Liver (tissue), 9 donors: Measurements from ENCODE around the gene NUBPL. TPM values are rescaled to one million over a fixed set of nuclear protein-coding genes. Genes with fewer than 3 reads are reported as not detected.

Experiments used
- DNase-seq: peaks from one replicate; pipeline ENCODE4 v3.0.0-alpha.2; 2017; ENCODE audit warnings: low spot score
- H3K27ac ChIP-seq, 2 donors: one replicate each; pipeline ENCODE4 v1.7.0; 2013; ENCODE audit warnings: inconsistent platforms in 2 of 2, low read length in 2 of 2, control low read depth in 1 of 2, low read depth in 1 of 2, mild to moderate bottlenecking in 1 of 2
- H3K27me3 ChIP-seq, 4 donors: one replicate each; pipeline versions ENCODE4 v1.6.1 to v1.7.0; 2013; ENCODE audit warnings: low read length in 3 of 4, inconsistent platforms in 1 of 4, mild to moderate bottlenecking in 1 of 4, moderate library complexity in 1 of 4; ENCODE audit not compliant: control insufficient read depth in 4 of 4, insufficient read depth in 4 of 4
- H3K36me3 ChIP-seq, 4 donors: one replicate each; pipeline versions ENCODE4 v1.6.1 to v1.7.0; 2013; ENCODE audit warnings: low read length in 3 of 4, mild to moderate bottlenecking in 3 of 4, low read depth in 1 of 4, moderate library complexity in 1 of 4; ENCODE audit not compliant: control insufficient read depth in 4 of 4, insufficient read depth in 3 of 4
- H3K4me1 ChIP-seq, 4 donors: one replicate each; pipeline versions ENCODE4 v1.6.1 to v1.7.0; 2013; ENCODE audit warnings: low read length in 3 of 4, mild to moderate bottlenecking in 3 of 4, moderate library complexity in 1 of 4; ENCODE audit not compliant: control insufficient read depth in 4 of 4, insufficient read depth in 4 of 4
- H3K4me3 ChIP-seq, 3 donors: one replicate each; pipeline versions ENCODE4 v1.6.1 to v1.7.0; 2013; ENCODE audit warnings: low read length in 3 of 3, control low read depth in 1 of 3, low read depth in 1 of 3, mild to moderate bottlenecking in 1 of 3
- H3K9ac ChIP-seq, 2 donors: one replicate each; pipeline ENCODE4 v1.7.0; 2013; ENCODE audit warnings: low read length in 2 of 2, mild to moderate bottlenecking in 2 of 2, moderate library complexity in 2 of 2, control low read depth in 1 of 2, low read depth in 1 of 2
- H3K9me3 ChIP-seq, 4 donors: one replicate each; pipeline versions ENCODE4 v1.6.1 to v1.7.0; 2013; ENCODE audit warnings: low read length in 3 of 4; ENCODE audit not compliant: control insufficient read depth in 4 of 4
- EGR1 ChIP-seq, 2 donors: IDR thresholded peaks; 2 replicates each; pipeline ENCODE4 v1.6.1; 2016 to 2018; ENCODE audit warnings: antibody characterized with exemption in 2 of 2, low read depth in 2 of 2
- FOXA2 ChIP-seq: IDR thresholded peaks from 2 replicates; pipeline ENCODE4 v1.6.1; 2016; ENCODE audit warnings: antibody characterized with exemption
- GABPA ChIP-seq, 2 donors: IDR thresholded peaks in 1 of 2; conservative IDR thresholded peaks in 1 of 2; 2 replicates each; pipeline ENCODE4 v1.6.1; 2016; ENCODE audit warnings: antibody characterized with exemption in 2 of 2, mild to moderate bottlenecking in 1 of 2, moderate library complexity in 1 of 2
- HNF4A ChIP-seq, 2 donors: conservative IDR thresholded peaks; 2 replicates each; pipeline ENCODE4 v1.6.1; 2016; ENCODE audit warnings: antibody characterized with exemption in 2 of 2, mild to moderate bottlenecking in 2 of 2
- JUND ChIP-seq, 2 donors: IDR thresholded peaks; 2 replicates each; pipeline ENCODE4 v1.6.1; 2016; ENCODE audit warnings: antibody characterized with exemption in 2 of 2
- NR2F2 ChIP-seq: IDR thresholded peaks from 2 replicates; pipeline ENCODE4 v1.6.1; 2016; ENCODE audit warnings: antibody characterized with exemption
- RAD21 ChIP-seq, 2 donors: IDR thresholded peaks; 2 replicates each; pipeline ENCODE4 v1.6.1; 2016; ENCODE audit warnings: antibody characterized with exemption in 2 of 2, mild to moderate bottlenecking in 2 of 2
- RXRA ChIP-seq, 2 donors: IDR thresholded peaks; 2 replicates each; pipeline ENCODE4 v1.6.1; 2017 to 2018; ENCODE audit warnings: antibody characterized with exemption in 2 of 2, mild to moderate bottlenecking in 1 of 2
- SP1 ChIP-seq: IDR thresholded peaks from 2 replicates; pipeline ENCODE4 v1.6.1; 2018; ENCODE audit warnings: antibody characterized with exemption, mild to moderate bottlenecking
- TAF1 ChIP-seq: conservative IDR thresholded peaks from 2 replicates; pipeline ENCODE4 v1.6.1; 2016; ENCODE audit warnings: antibody characterized with exemption, mild to moderate bottlenecking
- YY1 ChIP-seq: IDR thresholded peaks from 2 replicates; pipeline ENCODE4 v1.6.1; 2016; ENCODE audit warnings: antibody characterized with exemption, mild to moderate bottlenecking
- WGBS: extraction: QIAGEN DNeasy Blood & Tissue Kit; methylation state at CpG from one replicate; pipeline ENCODE4 v1.1.7; 2013; 5-methylcytosine and 5-hydroxymethylcytosine counted together
- polyA plus RNA-seq, 2 donors: library from polyadenylated mRNA; stranded (reverse) in 1 of 2; unstranded in 1 of 2; fragments of 200-250 nt in 1 of 2; fragments of >200 nt in 1 of 2; fragmentation: Nextera tagmentation in 1 of 2; extraction: Ambion mirVana in 1 of 2; gene quantifications; one replicate each; pipeline versions ENCODE4 v1.2.1 to v1.2.3, GENCODE V29; 2013 to 2015
- total RNA-seq, 2 donors: library from RNA; depleted of rRNA; stranded (reverse); fragments of >200 nt; gene quantifications; one replicate each; pipeline ENCODE4 v1.2.3, GENCODE V29; 2014
- TF ChIP-seq, protein P1 (sequence below): IDR thresholded peaks from 2 replicates; pipeline ENCODE4 v1.6.1; 2016; ENCODE audit warnings: antibody characterized with exemption, mild to moderate bottlenecking
- TF ChIP-seq, protein P2 (sequence below): fragments of 150-350 bp; IDR thresholded peaks from 2 replicates; pipeline ENCODE4 v1.5.1; 2017; ENCODE audit warnings: improper control_type of control experiment, low read depth, low read length; ENCODE audit not compliant: missing input control
- TF ChIP-seq, protein P3 (sequence below): IDR thresholded peaks from 2 replicates; pipeline ENCODE4 v1.6.1; 2016; ENCODE audit warnings: antibody characterized with exemption
- TF ChIP-seq, protein P4 (sequence below): IDR thresholded peaks from 2 replicates; pipeline ENCODE4 v1.6.1; 2016; ENCODE audit warnings: antibody characterized with exemption
- donor health status: healthy.
- donor health status: healthy.
- donor health status: healthy.
- donor health status: healthy.
- donor health status: healthy.

The NUBPL gene
- total and polyA plus RNA-seq, 4 donors: 4.2 to 9.3 (median 6.7) TPM

DNA sequence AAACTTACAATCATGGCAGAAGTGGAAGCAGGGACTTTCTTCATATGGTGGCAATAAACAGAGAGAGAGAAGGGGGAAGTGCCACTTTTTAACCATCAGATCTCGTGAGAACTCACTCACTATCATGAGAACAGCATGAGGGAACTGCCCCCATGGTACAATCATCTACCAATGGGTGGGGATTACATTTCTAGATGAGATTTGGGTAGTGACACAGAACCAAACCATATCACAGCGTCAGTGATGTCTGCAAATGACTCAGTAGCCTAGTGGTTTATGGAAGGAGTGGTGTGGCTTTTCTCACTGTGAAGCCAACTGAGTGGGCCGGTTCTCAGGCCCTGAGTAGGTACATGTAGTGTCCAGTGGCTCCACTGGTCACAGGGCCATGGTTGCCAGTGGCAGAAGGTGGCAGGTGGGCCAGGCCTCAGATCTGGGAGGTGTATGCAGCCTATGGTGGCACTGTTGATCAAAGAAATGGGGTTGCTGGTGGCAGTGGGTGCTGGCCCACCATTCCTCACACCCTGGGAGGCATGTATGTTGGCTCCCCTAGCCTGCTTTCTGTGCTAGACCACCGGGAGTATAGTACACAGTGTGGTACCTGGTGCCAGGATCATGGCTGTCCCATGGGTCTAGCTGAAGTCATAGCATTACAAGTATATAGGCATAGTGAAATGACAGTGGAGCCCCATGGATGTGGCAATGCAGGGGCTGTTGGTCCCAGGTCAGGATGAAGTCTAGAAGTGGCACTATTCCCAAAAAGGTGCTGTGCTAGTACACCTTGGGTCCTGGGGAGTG, 191.9 kb downstream of the NUBPL start:
- Histone ChIP-seq H3K9me3 (peaks cover 0 to 2% (median under 1%) of the 10 kb centered on the region in 4 donors), H3K27me3 (no peaks in the 10 kb centered on the region), H3K4me1 (no peaks in the 10 kb centered on the region), H3K36me3 (no peaks in the 10 kb centered on the region), H3K4me3 (no peak overlapping the region), H3K27ac (no peak overlapping the region), H3K9ac (no peak overlapping the region)
- DNase-seq: no peak
- no peak for TF ChIP-seq JUND (IDR thresholded peaks at IDR 0.05)
- no peak for TF ChIP-seq RXRA (IDR thresholded peaks at IDR 0.05)
- TF ChIP-seq, protein P1, sequence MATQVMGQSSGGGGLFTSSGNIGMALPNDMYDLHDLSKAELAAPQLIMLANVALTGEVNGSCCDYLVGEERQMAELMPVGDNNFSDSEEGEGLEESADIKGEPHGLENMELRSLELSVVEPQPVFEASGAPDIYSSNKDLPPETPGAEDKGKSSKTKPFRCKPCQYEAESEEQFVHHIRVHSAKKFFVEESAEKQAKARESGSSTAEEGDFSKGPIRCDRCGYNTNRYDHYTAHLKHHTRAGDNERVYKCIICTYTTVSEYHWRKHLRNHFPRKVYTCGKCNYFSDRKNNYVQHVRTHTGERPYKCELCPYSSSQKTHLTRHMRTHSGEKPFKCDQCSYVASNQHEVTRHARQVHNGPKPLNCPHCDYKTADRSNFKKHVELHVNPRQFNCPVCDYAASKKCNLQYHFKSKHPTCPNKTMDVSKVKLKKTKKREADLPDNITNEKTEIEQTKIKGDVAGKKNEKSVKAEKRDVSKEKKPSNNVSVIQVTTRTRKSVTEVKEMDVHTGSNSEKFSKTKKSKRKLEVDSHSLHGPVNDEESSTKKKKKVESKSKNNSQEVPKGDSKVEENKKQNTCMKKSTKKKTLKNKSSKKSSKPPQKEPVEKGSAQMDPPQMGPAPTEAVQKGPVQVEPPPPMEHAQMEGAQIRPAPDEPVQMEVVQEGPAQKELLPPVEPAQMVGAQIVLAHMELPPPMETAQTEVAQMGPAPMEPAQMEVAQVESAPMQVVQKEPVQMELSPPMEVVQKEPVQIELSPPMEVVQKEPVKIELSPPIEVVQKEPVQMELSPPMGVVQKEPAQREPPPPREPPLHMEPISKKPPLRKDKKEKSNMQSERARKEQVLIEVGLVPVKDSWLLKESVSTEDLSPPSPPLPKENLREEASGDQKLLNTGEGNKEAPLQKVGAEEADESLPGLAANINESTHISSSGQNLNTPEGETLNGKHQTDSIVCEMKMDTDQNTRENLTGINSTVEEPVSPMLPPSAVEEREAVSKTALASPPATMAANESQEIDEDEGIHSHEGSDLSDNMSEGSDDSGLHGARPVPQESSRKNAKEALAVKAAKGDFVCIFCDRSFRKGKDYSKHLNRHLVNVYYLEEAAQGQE: no peak
- TF ChIP-seq HNF4A (conservative IDR thresholded peaks at IDR 0.05): no peak
- no peak for TF ChIP-seq NR2F2
- TF ChIP-seq, protein P2, sequence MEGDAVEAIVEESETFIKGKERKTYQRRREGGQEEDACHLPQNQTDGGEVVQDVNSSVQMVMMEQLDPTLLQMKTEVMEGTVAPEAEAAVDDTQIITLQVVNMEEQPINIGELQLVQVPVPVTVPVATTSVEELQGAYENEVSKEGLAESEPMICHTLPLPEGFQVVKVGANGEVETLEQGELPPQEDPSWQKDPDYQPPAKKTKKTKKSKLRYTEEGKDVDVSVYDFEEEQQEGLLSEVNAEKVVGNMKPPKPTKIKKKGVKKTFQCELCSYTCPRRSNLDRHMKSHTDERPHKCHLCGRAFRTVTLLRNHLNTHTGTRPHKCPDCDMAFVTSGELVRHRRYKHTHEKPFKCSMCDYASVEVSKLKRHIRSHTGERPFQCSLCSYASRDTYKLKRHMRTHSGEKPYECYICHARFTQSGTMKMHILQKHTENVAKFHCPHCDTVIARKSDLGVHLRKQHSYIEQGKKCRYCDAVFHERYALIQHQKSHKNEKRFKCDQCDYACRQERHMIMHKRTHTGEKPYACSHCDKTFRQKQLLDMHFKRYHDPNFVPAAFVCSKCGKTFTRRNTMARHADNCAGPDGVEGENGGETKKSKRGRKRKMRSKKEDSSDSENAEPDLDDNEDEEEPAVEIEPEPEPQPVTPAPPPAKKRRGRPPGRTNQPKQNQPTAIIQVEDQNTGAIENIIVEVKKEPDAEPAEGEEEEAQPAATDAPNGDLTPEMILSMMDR: no peak
- TF ChIP-seq RAD21 (IDR thresholded peaks at IDR 0.05): no peak
- TF ChIP-seq EGR1 (IDR thresholded peaks at IDR 0.05; ENCODE audit: low read depth in 2 of 2): no peak
- TF ChIP-seq YY1: no peak
- TF ChIP-seq, protein P3, sequence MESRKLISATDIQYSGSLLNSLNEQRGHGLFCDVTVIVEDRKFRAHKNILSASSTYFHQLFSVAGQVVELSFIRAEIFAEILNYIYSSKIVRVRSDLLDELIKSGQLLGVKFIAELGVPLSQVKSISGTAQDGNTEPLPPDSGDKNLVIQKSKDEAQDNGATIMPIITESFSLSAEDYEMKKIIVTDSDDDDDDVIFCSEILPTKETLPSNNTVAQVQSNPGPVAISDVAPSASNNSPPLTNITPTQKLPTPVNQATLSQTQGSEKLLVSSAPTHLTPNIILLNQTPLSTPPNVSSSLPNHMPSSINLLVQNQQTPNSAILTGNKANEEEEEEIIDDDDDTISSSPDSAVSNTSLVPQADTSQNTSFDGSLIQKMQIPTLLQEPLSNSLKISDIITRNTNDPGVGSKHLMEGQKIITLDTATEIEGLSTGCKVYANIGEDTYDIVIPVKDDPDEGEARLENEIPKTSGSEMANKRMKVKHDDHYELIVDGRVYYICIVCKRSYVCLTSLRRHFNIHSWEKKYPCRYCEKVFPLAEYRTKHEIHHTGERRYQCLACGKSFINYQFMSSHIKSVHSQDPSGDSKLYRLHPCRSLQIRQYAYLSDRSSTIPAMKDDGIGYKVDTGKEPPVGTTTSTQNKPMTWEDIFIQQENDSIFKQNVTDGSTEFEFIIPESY: no peak
- TF ChIP-seq TAF1: no peak
- TF ChIP-seq, protein P4, sequence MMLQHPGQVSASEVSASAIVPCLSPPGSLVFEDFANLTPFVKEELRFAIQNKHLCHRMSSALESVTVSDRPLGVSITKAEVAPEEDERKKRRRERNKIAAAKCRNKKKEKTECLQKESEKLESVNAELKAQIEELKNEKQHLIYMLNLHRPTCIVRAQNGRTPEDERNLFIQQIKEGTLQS: no peak
- TF ChIP-seq GABPA (IDR thresholded peaks at IDR 0.05 in 1 of 2, conservative IDR thresholded peaks at IDR 0.05 in 1 of 2): no peak
- no peak for TF ChIP-seq FOXA2
- no peak for TF ChIP-seq SP1
- 96% methylated on average over 4 of the region's 4 CpGs for WGBS
